GM21515 (cell line): Measurements from ENCODE around the gene GOLM1.

Experiments
- ATAC-seq: cut with Tn5 transposase; IDR thresholded peaks from one replicate; pipeline ENCODE4 v1.9.1; 2021; ENCODE audit not compliant: unreplicated experiment

GOLM1 gene

GRCh38 chr9:86046930-86047341 is 52.4 kb downstream of the GOLM1 start:
- no peak for ATAC-seq

DNA sequence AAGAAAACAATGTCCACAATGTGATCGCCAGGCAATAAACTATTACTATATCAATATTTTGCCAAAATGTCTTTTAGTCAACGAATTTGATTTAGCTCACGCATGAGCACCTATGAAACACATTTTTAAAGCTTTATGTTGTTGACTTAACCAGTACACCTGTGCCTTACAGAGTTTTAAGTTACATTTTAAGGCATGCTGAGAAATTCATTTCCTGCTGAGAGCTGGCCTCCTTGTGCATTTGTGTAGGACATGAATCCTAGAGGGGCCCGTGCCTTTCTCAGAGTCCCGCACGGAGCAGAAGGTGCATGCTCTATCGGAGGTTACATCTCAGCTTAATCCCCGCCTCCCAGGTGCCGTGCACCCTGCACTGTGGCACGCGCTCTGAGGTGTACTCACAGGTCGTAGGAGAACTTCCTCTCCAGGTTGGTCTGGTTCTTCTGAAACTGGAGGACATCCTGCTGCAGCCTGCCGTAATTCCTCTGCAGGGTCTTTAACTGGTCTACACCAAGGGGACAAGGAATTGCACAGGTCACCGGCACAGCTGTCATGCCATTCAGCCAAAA is 53.2 kb downstream of the GOLM1 start:
- ATAC-seq, result no peak

GRCh38 chr9:86045654-86046053 is 53.7 kb downstream of the GOLM1 start:
- no peak for ATAC-seq

GRCh38 chr9:86043999-86044398 is 55.4 kb downstream of the GOLM1 start:
- ATAC-seq, result no peak

DNA sequence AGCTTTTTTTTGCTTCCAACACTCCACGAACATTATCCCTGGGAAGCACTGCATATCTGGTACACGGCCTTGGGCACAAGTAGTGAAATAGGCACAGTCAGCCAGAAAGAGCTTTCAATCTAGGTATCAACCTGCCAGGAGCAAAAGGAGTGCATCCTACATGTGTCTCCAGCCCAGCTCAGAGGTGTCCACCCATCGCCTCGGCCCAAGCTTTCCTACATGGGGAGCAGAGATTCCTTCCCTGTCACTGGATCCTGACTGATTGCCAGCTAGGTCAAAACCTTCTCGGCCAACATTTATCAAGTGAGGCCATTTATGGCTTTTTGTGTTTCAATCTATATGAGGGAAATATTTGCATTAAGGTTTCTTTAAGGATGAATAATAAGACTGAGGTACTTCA is 55.8 kb downstream of the GOLM1 start:
- ATAC-seq, result no peak

- ATAC-seq, result no peak
These were observed 57.0 kb downstream of the GOLM1 start for GRCh38 chr9:86042199-86042978.

GRCh38 chr9:86041311-86041741 is 58.0 kb downstream of the GOLM1 start:
- no peak for ATAC-seq

- ATAC-seq, result no peak
These were observed 58.5 kb downstream of the GOLM1 start for GRCh38 chr9:86040861-86041155.

DNA sequence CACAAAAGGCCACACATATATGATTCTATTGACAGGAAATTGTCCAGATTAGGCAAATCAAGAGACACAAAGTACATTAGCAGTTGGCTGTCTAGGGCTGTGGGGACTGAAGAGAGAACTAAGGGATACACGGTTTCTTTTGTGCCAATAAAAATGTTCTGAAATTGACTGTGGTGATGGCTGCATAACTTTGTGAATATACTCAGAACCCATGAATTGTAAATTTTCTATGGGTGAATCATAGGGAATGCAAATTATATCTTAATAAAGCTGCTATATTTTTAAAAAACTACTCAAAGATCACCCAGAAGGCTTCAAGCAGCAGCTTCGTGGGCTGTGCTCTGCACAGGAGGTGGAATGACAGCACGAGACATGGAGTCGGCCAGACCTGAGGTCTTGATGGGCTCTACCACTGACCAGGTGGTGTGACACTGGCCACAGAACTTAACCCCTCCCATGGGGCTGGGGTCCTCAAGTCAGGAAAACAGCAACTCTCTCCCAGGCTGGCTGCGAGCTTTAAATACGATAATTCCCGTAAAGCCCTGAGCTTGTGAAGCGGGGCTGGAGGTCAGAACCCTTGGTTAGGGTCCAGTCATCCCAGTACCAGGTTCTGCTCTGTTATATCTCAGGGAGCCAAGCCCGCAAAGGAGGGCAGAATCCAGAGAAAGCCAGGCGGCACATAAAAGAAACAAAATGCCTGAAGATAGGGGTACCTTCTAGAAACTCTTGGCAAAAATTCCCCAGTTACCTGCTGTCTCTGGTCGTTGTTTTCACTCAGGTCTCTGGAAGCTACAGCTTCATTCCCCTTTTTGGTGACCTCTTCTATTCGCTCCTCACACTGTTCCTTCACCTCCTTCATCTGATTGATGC is 59.1 kb downstream of the GOLM1 start:
- no peak for ATAC-seq

DNA sequence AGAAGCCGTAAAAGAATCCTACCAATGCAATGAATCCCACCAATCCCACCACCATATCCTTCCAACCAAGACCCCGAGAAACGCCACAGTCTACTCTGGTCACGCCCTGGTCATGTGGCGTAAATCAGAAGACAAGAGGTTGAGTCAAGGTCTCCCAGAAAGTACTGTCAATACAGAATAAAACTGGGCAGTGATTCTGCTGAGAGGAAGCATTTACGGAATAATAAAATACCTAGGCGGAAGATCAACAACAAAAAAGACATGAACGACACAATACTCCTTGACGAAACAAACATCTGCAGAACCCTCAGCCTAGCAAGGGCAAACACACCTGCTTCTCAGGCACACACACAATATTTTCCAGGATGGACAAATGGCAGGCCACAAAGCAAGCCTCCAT is 62.8 kb downstream of the GOLM1 start:
- no peak for ATAC-seq

DNA sequence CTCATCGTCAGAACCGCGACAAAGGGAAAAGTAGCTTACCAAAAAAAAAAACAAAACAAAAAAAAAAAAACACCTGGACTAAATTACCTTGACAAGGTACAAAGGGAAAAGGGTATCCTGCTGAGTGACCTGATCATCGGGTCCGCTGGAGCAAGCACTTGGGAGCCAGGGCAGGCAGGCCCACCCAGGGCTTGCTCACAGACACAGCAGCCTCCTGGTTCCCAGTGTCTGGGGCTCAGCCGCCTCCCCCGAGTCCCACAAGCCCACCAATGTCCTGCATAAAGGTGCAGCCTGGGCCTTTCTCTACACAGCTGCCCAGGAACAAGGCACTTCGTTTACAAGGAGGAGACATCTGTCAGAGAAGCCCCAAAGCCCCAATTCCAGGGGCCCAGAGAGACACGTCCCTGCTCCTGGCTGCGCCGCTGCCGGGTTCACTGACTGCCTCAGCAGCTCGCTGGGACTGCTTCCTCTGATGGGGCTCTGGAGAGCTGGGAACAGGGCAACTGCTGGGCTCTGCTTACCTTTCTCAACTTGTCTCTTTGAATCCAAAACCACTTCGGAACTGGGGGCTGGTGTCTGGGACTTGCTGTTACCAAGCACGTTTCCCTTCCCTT is 63.4 kb downstream of the GOLM1 start:
- no peak for ATAC-seq

- ATAC-seq, result no peak
These were observed 64.3 kb downstream of the GOLM1 start for GRCh38 chr9:86034863-86035734.

DNA sequence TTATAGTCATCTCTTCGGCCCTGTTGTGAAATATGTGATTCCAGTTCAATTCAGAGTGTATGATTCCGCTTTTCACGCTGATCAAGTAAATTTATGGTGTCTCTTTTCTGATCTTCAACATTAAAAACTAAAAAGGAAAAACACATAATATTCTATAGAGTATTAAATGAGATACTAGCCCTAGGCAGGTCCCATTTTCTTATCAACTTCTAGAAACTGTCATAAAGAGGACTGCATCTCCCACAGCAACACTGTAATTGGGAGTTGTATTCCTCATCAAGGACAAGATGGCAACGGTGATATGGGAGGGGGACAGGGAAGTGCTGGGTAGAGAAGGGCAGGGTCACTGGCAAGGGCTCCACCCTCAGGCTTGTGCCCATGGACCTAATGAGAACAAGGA is 71.6 kb downstream of the GOLM1 start:
- ATAC-seq, result no peak

DNA sequence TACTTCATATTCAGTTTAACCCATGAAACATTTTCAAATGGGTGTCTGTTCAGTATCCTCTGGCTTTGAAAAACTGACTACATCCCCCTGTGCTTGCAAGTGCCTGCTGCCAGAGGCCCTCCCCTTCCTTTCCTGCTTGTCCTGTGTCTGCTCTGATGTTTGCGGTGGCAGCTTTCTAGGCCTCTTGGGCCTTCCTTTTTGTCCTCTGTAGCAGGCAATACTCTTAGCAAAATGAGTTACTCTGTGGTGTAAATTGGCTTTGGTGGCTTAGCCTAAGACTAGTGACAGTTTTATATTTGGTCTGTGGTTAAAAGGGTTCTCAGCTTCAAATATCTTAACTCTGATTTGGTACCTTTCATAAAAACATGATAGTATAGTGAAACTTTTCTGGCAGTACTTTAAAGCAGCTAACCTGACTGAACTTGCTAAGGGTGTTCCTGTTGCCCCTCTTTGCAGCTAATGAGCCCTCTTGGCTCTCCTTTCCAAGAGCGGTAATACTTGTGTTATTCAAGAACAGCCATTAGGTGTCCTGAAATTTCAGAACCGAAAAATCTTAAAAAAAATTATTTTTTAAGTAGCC is 76.6 kb downstream of the GOLM1 start:
- no peak for ATAC-seq

DNA sequence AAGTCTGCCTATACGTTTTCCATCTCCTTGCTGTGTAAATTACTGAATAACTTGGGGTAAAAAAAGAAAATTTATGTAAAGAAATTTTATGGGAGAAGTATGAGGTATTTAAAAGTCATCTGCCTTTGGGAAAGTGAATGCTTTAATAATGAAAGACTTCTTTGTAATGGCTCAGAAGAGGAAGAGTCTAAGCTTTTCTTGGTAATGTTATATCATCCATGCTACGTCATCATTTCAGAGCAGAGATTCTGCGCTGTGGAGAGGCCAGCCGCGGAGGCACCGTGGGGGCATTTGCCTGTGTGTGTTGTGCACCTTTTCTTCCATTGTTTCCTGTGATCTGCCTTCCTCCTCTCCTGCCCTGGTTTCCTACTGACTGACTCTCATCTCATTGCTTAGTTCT is 78.2 kb downstream of the GOLM1 start:
- ATAC-seq, result no peak

- no peak for ATAC-seq
These were observed 78.6 kb downstream of the GOLM1 start for GRCh38 chr9:86020731-86021130.

DNA sequence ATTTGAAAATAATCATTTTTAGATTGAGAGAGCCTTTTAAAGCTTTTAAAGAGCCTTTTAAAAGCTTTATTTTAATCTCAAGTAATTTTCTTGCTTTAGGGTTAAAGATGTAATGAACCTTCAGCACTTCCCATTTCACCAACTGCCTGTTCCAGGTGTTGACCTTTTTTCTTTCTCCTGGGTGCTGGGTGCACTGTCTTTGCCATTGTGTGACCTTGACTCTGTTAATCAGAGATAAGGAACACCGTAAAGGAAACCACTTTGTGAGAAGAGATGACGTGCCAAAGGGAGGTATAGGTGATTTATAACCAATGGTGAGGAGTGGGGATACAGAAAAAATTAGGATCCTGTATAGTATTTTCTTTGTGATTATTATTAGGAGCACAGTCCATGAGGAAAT is 90.2 kb downstream of the GOLM1 start:
- no peak for ATAC-seq

DNA sequence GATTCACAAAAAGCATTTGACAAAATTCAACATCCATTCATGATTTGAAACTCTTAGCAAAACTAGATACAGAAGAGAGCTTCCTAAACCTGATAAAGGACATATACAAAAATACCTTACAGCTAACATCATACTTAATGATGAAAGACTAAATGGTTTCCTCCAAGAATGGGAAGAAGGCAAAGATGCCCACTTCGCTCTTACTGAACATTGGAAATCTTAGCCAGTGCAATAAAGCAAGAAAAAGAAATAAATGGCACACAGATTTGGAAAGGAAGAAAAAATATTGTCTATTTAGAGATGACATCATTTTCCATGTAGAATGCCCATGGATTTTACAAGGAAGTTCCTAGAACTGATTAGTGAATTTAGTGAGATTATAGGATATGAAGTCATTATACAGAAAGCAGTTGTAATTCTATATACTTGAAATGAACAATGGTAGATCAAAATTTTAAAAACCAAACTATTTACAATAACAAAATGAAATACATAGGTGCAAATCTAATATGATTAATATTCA is 94.0 kb downstream of the GOLM1 start:
- ATAC-seq, result no peak

GRCh38 chr9:85995599-85995998 is 103.8 kb downstream of the GOLM1 start:
- no peak for ATAC-seq

DNA sequence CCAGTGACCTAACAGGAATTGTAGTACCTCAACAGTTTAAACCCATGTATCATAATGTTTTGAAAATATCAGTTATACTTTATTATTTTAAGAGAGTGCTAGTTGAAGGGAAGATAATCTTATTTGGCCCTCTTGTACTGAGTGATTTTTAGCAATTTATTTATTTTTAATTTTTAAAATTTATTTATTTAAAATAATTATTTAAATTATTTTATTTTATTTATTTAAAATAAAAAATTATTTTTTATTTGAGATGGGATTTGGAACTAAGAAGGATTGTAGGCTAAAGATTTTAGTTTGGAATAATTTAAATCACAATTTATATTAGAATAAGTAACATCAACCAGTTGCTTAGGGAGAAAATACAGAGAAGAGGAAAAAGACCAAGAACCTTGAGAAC is 104.3 kb downstream of the GOLM1 start:
- ATAC-seq, result no peak
